Right renal pelvis (tissue), 4 donors: ENCODE results near the gene SENP2. TPM values are rescaled to one million over a fixed set of nuclear protein-coding genes. Genes with fewer than 3 reads are reported as not detected.
"Not testable (repeated sequence)": the region's sequence is repeated elsewhere in the genome, so short reads cannot be mapped to it uniquely, and the experiment has no call there.

Source experiments
- DNase-seq, 4 donors: peaks; one replicate each; pipeline ENCODE4 v3.0.0-alpha.2; 2013; ENCODE audit warnings: low read depth in 4 of 4, low spot score in 3 of 4, missing footprints in 1 of 4
- polyA plus RNA-seq, 4 donors: library from polyadenylated mRNA; unstranded; fragments of 120-200 nt; gene quantifications; one replicate each; pipeline ENCODE4 v1.2.1, GENCODE V29; 2013; ENCODE audit not compliant: insufficient read length in 4 of 4

SENP2 gene
- polyA plus RNA-seq, 4 donors, result 40.1 to 51.0 (median 48.1) TPM

GRCh38 chr3:185584686-185585085 lies 1.4 kb upstream of the SENP2 start:
- no peak for DNase-seq

DNA sequence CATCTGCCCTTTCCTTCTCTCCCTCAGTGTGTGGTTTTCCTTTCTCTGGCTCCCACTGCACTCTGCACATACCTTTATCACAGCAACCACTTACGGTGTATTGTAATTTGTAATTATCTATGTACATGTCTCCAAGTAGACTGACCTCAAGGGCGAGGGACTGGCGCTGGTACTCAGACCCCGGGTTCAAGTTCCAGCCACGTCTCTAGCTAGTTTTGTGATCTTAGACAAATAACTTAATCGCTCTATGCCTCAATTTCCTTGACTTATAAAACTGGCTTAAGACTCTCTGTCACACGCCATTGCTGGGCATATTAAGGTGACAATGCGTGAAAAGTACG lies 607 bp upstream of the SENP2 start:
- no peak for DNase-seq

DNA sequence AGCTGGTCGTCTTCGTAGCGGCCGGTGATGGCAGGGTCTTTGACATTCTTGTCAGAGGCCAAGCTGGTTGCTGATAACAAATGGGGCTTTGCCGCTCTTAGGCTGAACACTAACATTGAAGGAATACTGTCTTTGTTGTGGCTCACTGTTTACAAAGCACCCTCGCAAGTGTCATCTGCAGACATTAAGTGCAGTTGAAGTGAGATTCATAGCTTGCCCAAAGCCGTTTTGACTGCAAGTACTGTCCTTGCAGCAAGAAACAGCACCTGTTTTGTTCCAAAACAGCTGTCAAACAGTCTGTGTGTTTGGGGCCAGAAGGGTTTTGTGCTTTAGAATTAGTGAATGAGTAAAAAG lies 568 bp downstream of the SENP2 start:
- DNase-seq, result peak in 1 of 4 donors; percentile 22

- no peak for DNase-seq
Observed at GRCh38 chr3:185594073-185594472, 8.0 kb downstream of the SENP2 start.

- no peak for DNase-seq
Observed at GRCh38 chr3:185595526-185595925, 9.4 kb downstream of the SENP2 start.

DNA sequence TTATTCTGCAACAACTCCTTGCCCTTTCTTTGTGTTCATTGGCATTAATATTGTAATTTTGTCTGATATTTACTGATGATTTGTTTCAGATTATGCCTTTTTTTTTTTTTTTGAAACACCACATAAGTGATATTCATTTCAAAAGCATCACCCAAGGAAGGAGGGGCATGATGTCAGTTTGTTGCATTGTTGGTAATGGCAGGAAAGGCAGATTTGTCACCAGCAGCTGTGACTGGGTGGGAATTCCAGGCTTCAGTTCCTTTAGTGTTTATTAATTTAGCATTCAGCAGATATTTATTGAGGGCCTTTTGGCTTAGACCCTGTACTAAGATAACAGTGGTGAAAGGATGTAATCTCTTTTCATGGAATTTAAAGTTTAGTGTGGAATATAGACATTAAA lies 19.5 kb downstream of the SENP2 start:
- no peak for DNase-seq

DNA sequence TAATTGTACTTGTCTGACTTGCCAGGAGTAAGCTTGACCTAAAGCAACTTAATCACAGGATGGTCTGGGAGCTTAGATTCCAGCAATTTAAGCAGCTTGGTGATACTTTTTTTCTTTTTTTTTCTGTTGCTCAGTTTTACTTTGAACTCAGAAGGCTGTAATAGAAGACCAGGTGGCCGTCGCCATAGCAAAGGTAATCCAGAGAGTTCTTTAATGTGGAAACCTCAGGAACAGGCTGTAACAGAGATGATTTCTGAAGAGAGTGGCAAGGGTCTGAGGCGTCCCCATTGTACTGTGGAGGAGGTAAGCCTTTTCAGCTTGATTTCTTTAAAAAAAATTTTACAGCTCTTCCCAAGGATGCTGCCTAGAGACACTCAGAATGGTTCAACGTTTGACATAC lies 20.1 kb downstream of the SENP2 start:
- DNase-seq, result no peak

GRCh38 chr3:185613016-185613415 lies 26.9 kb downstream of the SENP2 start:
- no peak for DNase-seq

GRCh38 chr3:185623939-185624665 lies 38.0 kb downstream of the SENP2 start:
- no peak for DNase-seq

DNA sequence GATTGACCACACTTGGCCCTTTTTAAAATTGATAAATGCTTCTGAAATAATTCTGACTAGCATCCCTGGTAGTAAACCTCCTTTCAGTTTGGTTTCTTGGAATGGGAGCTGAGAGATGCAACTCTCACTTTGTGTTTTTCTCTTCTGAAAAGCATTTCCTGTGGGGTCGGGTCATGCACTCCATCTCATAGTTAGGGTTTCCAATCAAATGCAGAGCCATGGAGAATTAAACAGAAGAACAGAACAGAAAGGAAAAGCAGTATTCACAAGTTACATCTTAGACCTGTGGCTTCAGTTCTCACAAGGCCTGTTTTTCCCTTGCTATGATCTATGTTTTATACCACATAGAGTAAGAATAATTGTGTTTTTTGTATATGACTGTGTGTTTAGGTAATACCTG lies 39.7 kb downstream of the SENP2 start:
- no peak for DNase-seq

DNA sequence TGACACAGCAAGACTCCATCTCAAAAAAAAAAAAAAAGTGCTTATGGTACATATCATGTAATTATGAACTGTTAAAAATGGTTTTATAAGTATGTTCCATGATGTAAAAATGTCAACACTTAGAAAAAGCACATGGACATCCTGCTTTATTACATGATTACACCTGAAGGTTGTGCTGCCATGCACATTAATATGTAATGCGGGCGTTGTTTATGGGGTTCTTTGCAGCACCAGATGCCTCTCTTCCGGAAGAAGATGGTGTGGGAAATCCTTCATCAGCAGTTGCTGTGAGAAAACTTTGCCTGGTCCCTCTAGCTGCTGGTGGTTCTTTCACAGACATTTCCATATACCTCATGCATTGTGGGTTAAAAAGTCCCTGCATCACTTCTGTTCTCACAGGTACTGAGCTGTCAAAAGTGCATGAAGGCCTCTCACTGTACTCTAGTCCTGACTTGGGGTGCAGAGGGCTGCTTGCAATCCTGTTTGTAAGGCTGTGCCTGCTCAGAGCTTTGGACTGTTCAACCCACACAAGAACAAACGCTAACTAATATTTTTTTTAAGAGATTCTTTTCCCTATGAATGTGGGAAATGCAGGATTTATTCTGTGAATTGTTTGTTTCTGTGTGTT lies 43.6 kb downstream of the SENP2 start:
- DNase-seq, result no peak

DNA sequence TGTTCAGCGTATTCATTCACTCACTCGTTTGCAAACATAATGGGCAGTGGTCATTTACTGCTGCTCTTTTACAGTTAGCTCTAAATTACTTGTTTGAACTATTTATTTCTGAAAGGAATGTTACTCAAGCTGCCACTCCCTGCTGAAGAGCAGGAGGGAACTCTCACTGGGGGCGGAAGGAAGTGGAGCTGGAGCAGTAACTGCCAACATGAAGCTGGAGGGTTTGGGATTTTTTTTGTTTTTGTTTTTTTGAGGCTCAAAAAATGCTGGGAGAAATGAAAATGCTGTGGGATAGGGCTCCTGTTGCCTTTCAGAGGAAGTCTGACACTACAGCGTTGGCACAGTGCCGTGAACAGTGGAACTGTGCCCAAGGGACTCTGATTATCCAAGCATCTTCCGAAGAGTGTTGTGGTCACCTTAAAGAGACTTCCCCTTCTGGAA lies 44.1 kb downstream of the SENP2 start:
- no peak for DNase-seq

DNA sequence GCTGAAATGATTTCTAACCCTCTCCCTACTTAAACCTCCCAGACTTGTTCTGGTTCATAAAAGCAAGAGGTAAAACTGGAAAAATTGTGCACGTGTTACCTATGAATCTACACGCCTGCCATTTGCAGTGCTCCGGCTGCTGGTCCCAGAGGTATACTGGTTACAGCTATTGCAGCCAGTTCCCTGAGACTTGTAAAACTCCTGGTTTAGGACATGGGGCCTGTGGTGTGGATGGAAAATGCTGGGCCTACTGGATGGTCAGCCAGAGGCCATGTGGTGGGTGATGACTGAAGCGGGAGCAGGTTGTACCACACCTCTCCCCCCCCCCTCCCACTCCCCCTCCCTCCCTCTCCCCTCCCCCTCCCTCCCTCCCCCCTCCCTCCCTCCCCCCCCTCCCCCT lies 45.0 kb downstream of the SENP2 start:
- DNase-seq, result no peak

GRCh38 chr3:185631508-185632206 lies 45.6 kb downstream of the SENP2 start:
- no peak for DNase-seq

DNA sequence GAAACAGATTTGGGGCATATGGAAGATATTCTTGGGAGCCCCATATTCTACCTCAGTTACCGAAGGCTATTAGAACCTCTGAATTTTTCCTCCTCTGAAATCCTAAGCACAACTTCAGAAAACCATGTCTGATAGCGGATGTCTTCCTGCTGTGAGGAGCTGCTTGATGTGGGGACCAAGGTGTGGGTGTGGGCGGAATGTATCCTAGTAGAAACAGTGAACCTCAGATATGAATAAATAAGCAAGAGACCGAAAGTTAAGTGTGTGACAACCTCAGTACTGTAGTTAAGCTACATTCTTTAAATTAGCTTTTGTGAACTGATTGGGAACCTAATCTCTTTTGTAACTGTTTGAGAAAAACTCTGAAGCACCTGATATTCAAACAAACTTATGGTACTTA lies 46.9 kb downstream of the SENP2 start:
- DNase-seq, result no peak

DNA sequence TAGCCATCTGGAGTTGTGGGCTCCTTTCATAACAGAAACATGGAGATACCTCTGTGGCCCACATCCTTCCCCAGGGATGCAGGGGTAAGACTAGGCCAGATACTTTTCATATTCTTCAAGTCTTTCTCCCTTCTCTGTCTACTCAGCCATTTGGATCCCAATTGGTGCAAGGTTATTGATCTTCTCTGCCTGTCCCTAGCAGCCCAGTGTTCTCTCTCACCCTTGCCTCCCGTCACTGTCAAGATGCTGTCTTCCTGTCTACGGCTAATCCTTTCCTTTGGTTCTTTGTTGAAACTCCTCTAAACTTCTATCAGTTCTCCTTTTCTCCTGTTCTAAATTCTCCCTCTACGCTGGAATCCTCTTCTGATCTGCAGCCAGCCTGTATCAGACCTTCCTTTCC lies 51.3 kb downstream of the SENP2 start:
- DNase-seq, result no peak

DNA sequence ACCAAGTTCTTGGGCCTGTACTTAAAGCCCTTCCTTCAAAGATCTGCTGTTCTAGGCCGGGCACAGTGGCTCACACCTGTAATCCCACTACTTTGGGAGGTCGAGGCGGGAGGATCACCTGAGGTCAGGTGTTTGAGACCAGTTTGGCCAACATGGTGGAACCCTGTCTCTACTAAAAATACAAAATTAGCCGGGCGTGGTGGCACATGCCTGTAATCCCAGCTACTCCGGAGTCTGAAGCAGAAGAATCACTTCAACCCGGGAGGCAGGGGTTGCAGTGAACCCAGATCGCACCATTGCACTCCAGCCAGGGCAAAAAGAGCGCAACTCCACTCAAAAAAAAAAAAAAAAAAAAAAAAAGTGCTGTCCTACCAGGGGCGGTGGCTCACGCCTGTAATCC lies 52.6 kb downstream of the SENP2 start:
- not testable (repeated sequence) for DNase-seq

DNA sequence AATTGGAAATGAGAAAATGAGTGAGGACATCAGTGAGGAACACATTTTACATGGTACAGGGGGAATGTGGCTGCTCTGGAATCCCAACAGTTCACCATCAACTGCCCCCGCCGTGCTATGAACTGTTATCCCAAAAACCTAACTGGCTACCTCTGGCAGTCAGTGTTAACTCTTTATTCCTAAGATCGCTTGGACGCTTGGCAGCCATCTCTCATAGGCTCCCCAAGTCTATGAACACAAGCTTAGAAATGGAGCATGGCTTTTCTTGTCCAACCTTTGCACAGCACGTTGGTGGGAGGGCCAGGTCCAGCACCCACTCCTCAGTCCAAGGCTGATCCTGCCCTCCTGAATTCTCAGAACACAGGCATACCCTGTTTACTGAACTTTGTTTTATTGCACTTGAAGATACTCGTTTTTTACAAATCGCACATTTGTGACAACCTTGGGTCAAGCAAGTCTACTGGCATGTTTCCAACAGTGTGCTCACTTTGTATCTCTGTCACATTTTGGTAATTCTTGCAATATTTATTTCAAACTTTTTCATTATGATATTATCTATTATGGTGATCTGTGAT lies 53.6 kb downstream of the SENP2 start:
- no peak for DNase-seq

DNA sequence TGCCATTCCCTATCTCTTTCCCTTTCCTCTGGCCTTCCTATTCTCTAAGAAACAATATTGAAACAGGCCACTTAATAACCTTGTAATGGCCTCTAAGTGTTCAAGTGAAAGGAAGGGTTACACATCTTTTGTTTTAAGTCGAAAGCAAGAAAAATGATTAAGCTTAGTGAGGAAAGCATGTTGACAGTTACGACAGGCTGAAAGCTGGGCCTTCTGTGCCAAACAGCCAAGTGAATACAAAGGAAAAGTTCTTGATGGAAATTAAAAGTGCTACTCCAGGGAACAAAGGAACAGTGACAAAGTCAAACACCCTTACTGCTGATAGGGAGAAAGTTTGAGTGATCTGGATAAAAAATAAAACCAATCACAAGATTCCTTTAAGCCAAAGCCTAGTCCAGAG lies 54.2 kb downstream of the SENP2 start:
- no peak for DNase-seq

DNA sequence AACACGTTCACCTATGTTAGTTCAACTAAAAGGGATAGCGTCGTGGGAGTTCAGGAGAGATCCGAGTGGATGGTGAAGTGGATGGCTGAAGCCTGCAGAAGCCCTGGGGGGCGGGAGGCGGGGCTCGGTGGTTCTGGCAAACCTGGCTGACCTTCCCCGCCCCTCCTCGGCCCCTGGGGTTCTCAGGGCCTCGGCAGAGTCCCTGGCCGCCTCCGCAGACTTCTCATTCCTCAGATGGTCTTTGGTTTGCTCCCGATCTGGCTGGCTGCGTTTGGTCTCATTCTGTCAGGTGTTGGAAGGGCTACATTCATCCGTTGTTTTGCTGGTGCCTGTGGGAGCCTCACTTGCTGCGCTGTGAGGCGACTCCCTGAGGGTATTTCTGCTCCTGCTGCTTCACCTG lies 59.1 kb downstream of the SENP2 start:
- DNase-seq, result not testable (repeated sequence)

DNA sequence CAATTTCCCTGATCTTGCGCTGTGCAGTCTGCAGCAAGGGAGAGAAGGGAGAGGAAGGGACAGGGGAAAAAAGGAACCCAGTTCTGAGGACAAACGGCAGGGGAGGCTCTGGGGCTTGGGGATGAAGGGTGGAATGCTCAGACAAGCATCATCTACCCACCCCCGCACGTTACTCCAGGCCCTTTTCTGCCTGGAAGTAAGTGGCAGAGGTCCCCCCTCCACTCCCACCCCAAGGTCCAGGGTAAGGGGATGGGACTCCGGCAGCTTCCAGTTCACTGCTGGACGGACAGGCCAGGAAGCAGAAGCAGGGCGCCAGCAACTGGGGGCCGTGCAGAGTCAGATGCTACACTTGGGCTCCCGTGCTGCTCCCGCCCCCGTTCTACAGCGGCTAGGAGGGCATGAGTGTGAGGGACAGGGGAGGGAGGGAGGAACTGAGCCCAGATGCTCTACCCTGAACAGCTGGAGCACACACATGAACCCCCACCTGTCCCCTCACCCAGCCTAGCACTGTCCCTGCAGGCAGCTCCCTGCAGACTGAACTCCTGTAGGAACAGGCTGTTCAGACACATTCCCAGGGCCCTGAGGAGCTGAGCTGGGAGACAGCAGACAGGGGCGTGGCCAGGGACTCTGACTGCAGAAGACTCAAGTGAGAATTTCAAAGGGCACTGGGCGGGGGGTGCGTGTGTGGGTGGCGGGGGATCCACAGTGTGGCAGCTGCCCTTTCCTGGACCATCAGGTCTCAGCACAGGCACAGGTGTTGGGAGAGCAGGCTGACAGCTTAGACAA lies 59.7 kb downstream of the SENP2 start:
- no peak for DNase-seq
